ENCODE results near the gene AMOTL1.
A peak's percentile ranks its signal among the peaks of the same experiment; 100 is the strongest.

AMOTL1 gene

GRCh38 chr11:94920311-94920710 is 152.2 kb downstream of the AMOTL1 start:
- Histone ChIP-seq H3K18ac (ENCODE audit: low read depth in 1 of 2, low read length in 2 of 2) (no peak overlapping the region), H2AK5ac (ENCODE audit: low read length, severe bottlenecking) (no peak overlapping the region), H3K4me1 (ENCODE audit: control insufficient read depth, insufficient read depth, low read depth, low read length) (peaks cover 8% of the 10 kb centered on the region), H3K4ac (ENCODE audit: low read depth in 1 of 2, low read length in 2 of 2) (no peak overlapping the region), H4K91ac (ENCODE audit: low read length) (no peak overlapping the region), H3K14ac (ENCODE audit: low read length in 2 of 2) (no peak overlapping the region), H3K36me3 (ENCODE audit: control insufficient read depth in 1 of 2, insufficient read depth in 2 of 2, low read depth in 1 of 2, low read length in 2 of 2) (no peaks in the 10 kb centered on the region), H3K9me3 (ENCODE audit: control insufficient read depth, low read length) (no peaks in the 10 kb centered on the region), H2BK15ac (ENCODE audit: low read depth, poor library complexity, severe bottlenecking) (no peak overlapping the region), H3K79me1 (replicated peaks; ENCODE audit: low read length, poor library complexity, severe bottlenecking) (no peaks in the 10 kb centered on the region), H2BK120ac (ENCODE audit: low read depth, low read length) (no peak overlapping the region), H2AFZ (ENCODE audit: low read depth, low read length) (no peak overlapping the region), H3K9ac (ENCODE audit: low read length) (no peak overlapping the region), H2BK12ac (ENCODE audit: low read length in 2 of 2) (no peak overlapping the region), H3K4me3 (ENCODE audit: insufficient read depth in 1 of 2, low read depth in 1 of 2, low read length in 2 of 2) (no peak overlapping the region), H3K27me3 (ENCODE audit: control insufficient read depth in 1 of 2, insufficient read depth in 1 of 2, low read length in 2 of 2) (no peaks in the 10 kb centered on the region), H3K4me2 (ENCODE audit: low read length, poor library complexity, severe bottlenecking) (no peak overlapping the region), H4K8ac (ENCODE audit: low read length) (no peak overlapping the region), H3K27ac (ENCODE audit: low read length, poor library complexity, severe bottlenecking) (no peak overlapping the region), H2BK5ac (ENCODE audit: low read depth, low read length, poor library complexity, severe bottlenecking) (no peak overlapping the region), H3K23ac (ENCODE audit: low read length in 2 of 2) (no peak overlapping the region)
- DNase-seq, result no peak

- Histone ChIP-seq H2BK120ac (ENCODE audit: low read depth, low read length) (peak overlapping the region; percentile 29), H4K91ac (ENCODE audit: low read length) (peak overlapping the region; percentile 83), H3K27me3 (ENCODE audit: control insufficient read depth in 1 of 2, insufficient read depth in 1 of 2, low read length in 2 of 2) (no peaks in the 10 kb centered on the region), H2BK12ac (ENCODE audit: low read length in 2 of 2) (peak overlapping the region; percentile 11 to 89), H3K23ac (ENCODE audit: low read length in 2 of 2) (peak overlapping the region in 1 of 2 experiments; percentile 43), H2AFZ (ENCODE audit: low read depth, low read length) (no peak overlapping the region), H3K36me3 (ENCODE audit: control insufficient read depth in 1 of 2, insufficient read depth in 2 of 2, low read depth in 1 of 2, low read length in 2 of 2) (no peaks in the 10 kb centered on the region), H3K9me3 (ENCODE audit: control insufficient read depth, low read length) (no peaks in the 10 kb centered on the region), H3K79me1 (replicated peaks; ENCODE audit: low read length, poor library complexity, severe bottlenecking) (no peaks in the 10 kb centered on the region), H3K9ac (ENCODE audit: low read length) (no peak overlapping the region), H3K27ac (ENCODE audit: low read length, poor library complexity, severe bottlenecking) (no peak overlapping the region), H4K8ac (ENCODE audit: low read length) (peak overlapping the region; percentile 74), H3K4me3 (ENCODE audit: insufficient read depth in 1 of 2, low read depth in 1 of 2, low read length in 2 of 2) (no peak overlapping the region), H3K18ac (ENCODE audit: low read depth in 1 of 2, low read length in 2 of 2) (peak overlapping the region; percentile 73 to 85), H2BK15ac (ENCODE audit: low read depth, poor library complexity, severe bottlenecking) (no peak overlapping the region), H3K4me1 (ENCODE audit: control insufficient read depth, insufficient read depth, low read depth, low read length) (peaks cover 17% of the 10 kb centered on the region), H3K4me2 (ENCODE audit: low read length, poor library complexity, severe bottlenecking) (no peak overlapping the region), H3K4ac (ENCODE audit: low read depth in 1 of 2, low read length in 2 of 2) (peak overlapping the region in 1 of 2 experiments; percentile 40), H2BK5ac (ENCODE audit: low read depth, low read length, poor library complexity, severe bottlenecking) (no peak overlapping the region), H3K14ac (ENCODE audit: low read length in 2 of 2) (peak overlapping the region in 1 of 2 experiments; percentile 61), H2AK5ac (ENCODE audit: low read length, severe bottlenecking) (no peak overlapping the region)
- WGBS, result 91% methylated on average over 2 of the region's 5 CpGs
- DNase-seq, result no peak
Observed at GRCh38 chr11:94922321-94923003, 154.3 kb downstream of the AMOTL1 start.

GRCh38 chr11:94923004-94923334 is 154.8 kb downstream of the AMOTL1 start:
- H3K4ac ChIP-seq (ENCODE audit: low read depth in 1 of 2, low read length in 2 of 2), result peak overlapping the region in 1 of 2 experiments; percentile 40
- no peaks in the 10 kb centered on the region for H3K36me3 ChIP-seq (ENCODE audit: control insufficient read depth in 1 of 2, insufficient read depth in 2 of 2, low read depth in 1 of 2, low read length in 2 of 2)
- H3K27me3 ChIP-seq (ENCODE audit: control insufficient read depth in 1 of 2, insufficient read depth in 1 of 2, low read length in 2 of 2), result no peaks in the 10 kb centered on the region
- H3K27ac ChIP-seq (ENCODE audit: low read length, poor library complexity, severe bottlenecking), result no peak overlapping the region
- peaks cover 21% of the 10 kb centered on the region for H3K4me1 ChIP-seq (ENCODE audit: control insufficient read depth, insufficient read depth, low read depth, low read length)
- no peak overlapping the region for H2BK5ac ChIP-seq (ENCODE audit: low read depth, low read length, poor library complexity, severe bottlenecking)
- WGBS, result 98% methylated on average over 2 of the region's 2 CpGs
- H3K23ac ChIP-seq (ENCODE audit: low read length in 2 of 2), result peak overlapping the region in 1 of 2 experiments; percentile 43
- H2BK15ac ChIP-seq (ENCODE audit: low read depth, poor library complexity, severe bottlenecking), result no peak overlapping the region
- peak overlapping the region in 1 of 2 experiments; percentile 61 for H3K14ac ChIP-seq (ENCODE audit: low read length in 2 of 2)
- DNase-seq, result no peak
- no peak overlapping the region for H3K4me2 ChIP-seq (ENCODE audit: low read length, poor library complexity, severe bottlenecking)
- peak overlapping the region; percentile 73 to 85 for H3K18ac ChIP-seq (ENCODE audit: low read depth in 1 of 2, low read length in 2 of 2)
- H2AK5ac ChIP-seq (ENCODE audit: low read length, severe bottlenecking), result no peak overlapping the region
- peak overlapping the region; percentile 89 to 91 for H2BK12ac ChIP-seq (ENCODE audit: low read length in 2 of 2)
- H3K9ac ChIP-seq (ENCODE audit: low read length), result no peak overlapping the region
- no peak overlapping the region for H3K4me3 ChIP-seq (ENCODE audit: insufficient read depth in 1 of 2, low read depth in 1 of 2, low read length in 2 of 2)
- no peaks in the 10 kb centered on the region for H3K79me1 ChIP-seq (replicated peaks; ENCODE audit: low read length, poor library complexity, severe bottlenecking)
- no peak overlapping the region for H2AFZ ChIP-seq (ENCODE audit: low read depth, low read length)
- peak overlapping the region; percentile 74 for H4K8ac ChIP-seq (ENCODE audit: low read length)
- peak overlapping the region; percentile 29 for H2BK120ac ChIP-seq (ENCODE audit: low read depth, low read length)
- no peaks in the 10 kb centered on the region for H3K9me3 ChIP-seq (ENCODE audit: control insufficient read depth, low read length)
- H4K91ac ChIP-seq (ENCODE audit: low read length), result peak overlapping the region; percentile 83

GRCh38 chr11:94924171-94924572 is 156.0 kb downstream of the AMOTL1 start:
- Histone ChIP-seq H3K4me1 (ENCODE audit: control insufficient read depth, insufficient read depth, low read depth, low read length) (peaks cover 21% of the 10 kb centered on the region), H2BK5ac (ENCODE audit: low read depth, low read length, poor library complexity, severe bottlenecking) (no peak overlapping the region), H2BK15ac (ENCODE audit: low read depth, poor library complexity, severe bottlenecking) (peak overlapping the region; percentile 87), H3K4me2 (ENCODE audit: low read length, poor library complexity, severe bottlenecking) (no peak overlapping the region), H2BK120ac (ENCODE audit: low read depth, low read length) (peak overlapping the region; percentile 82), H2AFZ (ENCODE audit: low read depth, low read length) (no peak overlapping the region), H2AK5ac (ENCODE audit: low read length, severe bottlenecking) (peak overlapping the region; percentile 9), H3K27me3 (ENCODE audit: control insufficient read depth in 1 of 2, insufficient read depth in 1 of 2, low read length in 2 of 2) (no peaks in the 10 kb centered on the region), H4K91ac (ENCODE audit: low read length) (peak overlapping the region; percentile 90), H3K4ac (ENCODE audit: low read depth in 1 of 2, low read length in 2 of 2) (peak overlapping the region; percentile 12 to 89), H3K18ac (ENCODE audit: low read depth in 1 of 2, low read length in 2 of 2) (peak overlapping the region; percentile 73 to 87), H2BK12ac (ENCODE audit: low read length in 2 of 2) (peak overlapping the region; percentile 91), H3K36me3 (ENCODE audit: control insufficient read depth in 1 of 2, insufficient read depth in 2 of 2, low read depth in 1 of 2, low read length in 2 of 2) (no peaks in the 10 kb centered on the region), H3K79me1 (replicated peaks; ENCODE audit: low read length, poor library complexity, severe bottlenecking) (no peaks in the 10 kb centered on the region), H3K9me3 (ENCODE audit: control insufficient read depth, low read length) (no peaks in the 10 kb centered on the region), H4K8ac (ENCODE audit: low read length) (peak overlapping the region; percentile 63), H3K9ac (ENCODE audit: low read length) (no peak overlapping the region), H3K23ac (ENCODE audit: low read length in 2 of 2) (no peak overlapping the region), H3K27ac (ENCODE audit: low read length, poor library complexity, severe bottlenecking) (no peak overlapping the region), H3K14ac (ENCODE audit: low read length in 2 of 2) (no peak overlapping the region), H3K4me3 (ENCODE audit: insufficient read depth in 1 of 2, low read depth in 1 of 2, low read length in 2 of 2) (no peak overlapping the region)
- WGBS, result 71% methylated on average over 4 of the region's 6 CpGs
- DNase-seq, result peak; percentile 42
